Measurements from ENCODE around the gene DENND2C. TPM values are rescaled to one million over a fixed set of nuclear protein-coding genes. Genes with fewer than 3 reads are reported as not detected.

The DENND2C gene
- total and polyA plus RNA-seq, 7 donors, result 0.23 to 4.7 (median 1.9) TPM

- intact Hi-C loops (cut with DNase I), result loop anchor here (2.0 kb wide), 1 partner anchor 91 kb away; the partner anchor contains the start of gene BCAS2
- H3K27ac ChIP-seq, result no peak overlapping the region
- H3K27me3 ChIP-seq, result no peaks in the 10 kb centered on the region
- 55 to 84% methylated on average over 7 of the region's 7 CpGs for WGBS, 2 donors
- peaks cover 0 to 16% (median 7%) of the 10 kb centered on the region in 4 donors for H3K4me1 ChIP-seq
- no peak for TF ChIP-seq POLR2AphosphoS5 (IDR thresholded peaks at IDR 0.05)
- TF ChIP-seq CTCF (IDR thresholded peaks at IDR 0.05), result no peak
- no peak for TF ChIP-seq POLR2A (IDR thresholded peaks at IDR 0.05)
- TF ChIP-seq EP300 (IDR thresholded peaks at IDR 0.05), result no peak
- H3K36me3 ChIP-seq, result no peaks in the 10 kb centered on the region
- no peak overlapping the region for H3K4me3 ChIP-seq
- no peaks in the 10 kb centered on the region for H3K9me3 ChIP-seq
- DNase-seq, result no peak
Observed at GRCh38 chr1:114671939-114672275, 2.1 kb upstream of the DENND2C start.

GRCh38 chr1:114671011-114671938 is 1.4 kb upstream of the DENND2C start:
- 51 to 65% methylated on average over 9 of the region's 9 CpGs for WGBS, 2 donors

GRCh38 chr1:114670083-114671010 is 498 bp upstream of the DENND2C start:
- Histone ChIP-seq H3K27me3 (no peaks in the 10 kb centered on the region), H3K4me1 (peaks cover 0 to 16% (median 7%) of the 10 kb centered on the region in 4 donors), H3K4me3 (peak overlapping the region; percentile 63 to 88 (median 78)), H3K36me3 (no peaks in the 10 kb centered on the region), H3K9me3 (no peaks in the 10 kb centered on the region), H3K27ac (peak overlapping the region; percentile 66 to 79 (median 77))
- WGBS, 2 donors, result 1 to 3% methylated on average over 45 of the region's 45 CpGs
- TF ChIP-seq CTCF (IDR thresholded peaks at IDR 0.05) (peak in 2 of 4 experiments; percentile 14 to 22), POLR2A (IDR thresholded peaks at IDR 0.05) (no peak), POLR2AphosphoS5 (IDR thresholded peaks at IDR 0.05) (peak in 3 of 4 donors; percentile 36 to 87 (median 59)), EP300 (IDR thresholded peaks at IDR 0.05) (no peak)
- peak; percentile 95 for DNase-seq
- intact Hi-C loops (cut with DNase I), result loop anchor here (1.0 to 2.0 kb wide), 2 partner anchors 46 to 90 kb away; partner anchors contain the start of genes BCAS2 and NRAS

More at GRCh38 chr1:114671011-114671938, 1.4 kb upstream of the DENND2C start:
- Histone ChIP-seq H3K27me3 (no peaks in the 10 kb centered on the region), H3K27ac (no peak overlapping the region), H3K9me3 (no peaks in the 10 kb centered on the region), H3K4me3 (no peak overlapping the region), H3K4me1 (peaks cover 0 to 16% (median 7%) of the 10 kb centered on the region in 4 donors), H3K36me3 (no peaks in the 10 kb centered on the region)
- TF ChIP-seq CTCF (IDR thresholded peaks at IDR 0.05) (no peak), POLR2A (IDR thresholded peaks at IDR 0.05) (no peak), EP300 (IDR thresholded peaks at IDR 0.05) (no peak), POLR2AphosphoS5 (IDR thresholded peaks at IDR 0.05) (no peak)
- intact Hi-C loops (cut with DNase I), result loop anchor here (2.0 kb wide), 1 partner anchor 90 kb away; the partner anchor contains the start of gene BCAS2
- no peak for DNase-seq

GRCh38 chr1:114668784-114669561 is 876 bp downstream of the DENND2C start:
- TF ChIP-seq POLR2A (IDR thresholded peaks at IDR 0.05), result no peak
- TF ChIP-seq CTCF (IDR thresholded peaks at IDR 0.05), result no peak
- TF ChIP-seq POLR2AphosphoS5 (IDR thresholded peaks at IDR 0.05), result no peak
- TF ChIP-seq EP300 (IDR thresholded peaks at IDR 0.05), result no peak
- intact Hi-C loops (cut with DNase I), result no loop called here
- peaks cover 0 to 16% (median 7%) of the 10 kb centered on the region in 4 donors for H3K4me1 ChIP-seq
- WGBS, 2 donors, result 44 to 55% methylated on average over 13 of the region's 13 CpGs
- peak overlapping the region; percentile 63 to 88 (median 78) for H3K4me3 ChIP-seq
- no peak for DNase-seq
- no peaks in the 10 kb centered on the region for H3K9me3 ChIP-seq
- H3K27ac ChIP-seq, result peak overlapping the region; percentile 66 to 79 (median 77)
- no peaks in the 10 kb centered on the region for H3K36me3 ChIP-seq
- H3K27me3 ChIP-seq, result no peaks in the 10 kb centered on the region

All from sigmoid colon (tissue), 7 donors.